Liver (tissue), 3 donors: ENCODE results near the gene MLH1.

Experiments used
- ATF3 ChIP-seq: IDR thresholded peaks from 2 replicates; pipeline ENCODE4 v1.6.1; 2016; ENCODE audit warnings: antibody characterized with exemption
- CTCF ChIP-seq: fragments of 150-350 bp; IDR thresholded peaks from 2 replicates; pipeline ENCODE4 v1.5.1; 2017; ENCODE audit warnings: improper control_type of control experiment, low read depth, low read length; ENCODE audit not compliant: missing input control
- EGR1 ChIP-seq, 2 donors: IDR thresholded peaks; 2 replicates each; pipeline ENCODE4 v1.6.1; 2016 to 2018; ENCODE audit warnings: antibody characterized with exemption in 2 of 2, low read depth in 2 of 2
- GABPA ChIP-seq, 2 donors: IDR thresholded peaks in 1 of 2; conservative IDR thresholded peaks in 1 of 2; 2 replicates each; pipeline ENCODE4 v1.6.1; 2016; ENCODE audit warnings: antibody characterized with exemption in 2 of 2, mild to moderate bottlenecking in 1 of 2, moderate library complexity in 1 of 2
- HNF4A ChIP-seq, 2 donors: conservative IDR thresholded peaks; 2 replicates each; pipeline ENCODE4 v1.6.1; 2016; ENCODE audit warnings: antibody characterized with exemption in 2 of 2, mild to moderate bottlenecking in 2 of 2
- JUND ChIP-seq, 2 donors: IDR thresholded peaks; 2 replicates each; pipeline ENCODE4 v1.6.1; 2016; ENCODE audit warnings: antibody characterized with exemption in 2 of 2
- MAX ChIP-seq: IDR thresholded peaks from 2 replicates; pipeline ENCODE4 v1.6.1; 2016; ENCODE audit warnings: antibody characterized with exemption
- RAD21 ChIP-seq, 2 donors: IDR thresholded peaks; 2 replicates each; pipeline ENCODE4 v1.6.1; 2016; ENCODE audit warnings: antibody characterized with exemption in 2 of 2, mild to moderate bottlenecking in 2 of 2
- RXRA ChIP-seq, 2 donors: IDR thresholded peaks; 2 replicates each; pipeline ENCODE4 v1.6.1; 2017 to 2018; ENCODE audit warnings: antibody characterized with exemption in 2 of 2, mild to moderate bottlenecking in 1 of 2
- SP1 ChIP-seq: IDR thresholded peaks from 2 replicates; pipeline ENCODE4 v1.6.1; 2018; ENCODE audit warnings: antibody characterized with exemption, mild to moderate bottlenecking
- TAF1 ChIP-seq: conservative IDR thresholded peaks from 2 replicates; pipeline ENCODE4 v1.6.1; 2016; ENCODE audit warnings: antibody characterized with exemption, mild to moderate bottlenecking
- YY1 ChIP-seq: IDR thresholded peaks from 2 replicates; pipeline ENCODE4 v1.6.1; 2016; ENCODE audit warnings: antibody characterized with exemption, mild to moderate bottlenecking
- TF ChIP-seq, protein P1 (sequence below): IDR thresholded peaks from 2 replicates; pipeline ENCODE4 v1.6.1; 2016; ENCODE audit warnings: antibody characterized with exemption, mild to moderate bottlenecking
- TF ChIP-seq, protein P2 (sequence below): IDR thresholded peaks from 2 replicates; pipeline ENCODE4 v1.6.1; 2016; ENCODE audit warnings: antibody characterized with exemption
- donor health status: healthy.
- donor health status: healthy.

GRCh38 chr3:37029516-37030163 lies 36.3 kb downstream of the MLH1 start:
- TF ChIP-seq CTCF (no peak), GABPA (IDR thresholded peaks at IDR 0.05 in 1 of 2, conservative IDR thresholded peaks at IDR 0.05 in 1 of 2) (no peak), MAX (no peak), TAF1 (no peak), EGR1 (IDR thresholded peaks at IDR 0.05; ENCODE audit: low read depth in 2 of 2) (no peak), ATF3 (no peak), HNF4A (conservative IDR thresholded peaks at IDR 0.05) (no peak), YY1 (no peak), JUND (IDR thresholded peaks at IDR 0.05) (no peak), RAD21 (IDR thresholded peaks at IDR 0.05) (no peak), SP1 (no peak), RXRA (IDR thresholded peaks at IDR 0.05) (no peak)
- TF ChIP-seq, protein P1, sequence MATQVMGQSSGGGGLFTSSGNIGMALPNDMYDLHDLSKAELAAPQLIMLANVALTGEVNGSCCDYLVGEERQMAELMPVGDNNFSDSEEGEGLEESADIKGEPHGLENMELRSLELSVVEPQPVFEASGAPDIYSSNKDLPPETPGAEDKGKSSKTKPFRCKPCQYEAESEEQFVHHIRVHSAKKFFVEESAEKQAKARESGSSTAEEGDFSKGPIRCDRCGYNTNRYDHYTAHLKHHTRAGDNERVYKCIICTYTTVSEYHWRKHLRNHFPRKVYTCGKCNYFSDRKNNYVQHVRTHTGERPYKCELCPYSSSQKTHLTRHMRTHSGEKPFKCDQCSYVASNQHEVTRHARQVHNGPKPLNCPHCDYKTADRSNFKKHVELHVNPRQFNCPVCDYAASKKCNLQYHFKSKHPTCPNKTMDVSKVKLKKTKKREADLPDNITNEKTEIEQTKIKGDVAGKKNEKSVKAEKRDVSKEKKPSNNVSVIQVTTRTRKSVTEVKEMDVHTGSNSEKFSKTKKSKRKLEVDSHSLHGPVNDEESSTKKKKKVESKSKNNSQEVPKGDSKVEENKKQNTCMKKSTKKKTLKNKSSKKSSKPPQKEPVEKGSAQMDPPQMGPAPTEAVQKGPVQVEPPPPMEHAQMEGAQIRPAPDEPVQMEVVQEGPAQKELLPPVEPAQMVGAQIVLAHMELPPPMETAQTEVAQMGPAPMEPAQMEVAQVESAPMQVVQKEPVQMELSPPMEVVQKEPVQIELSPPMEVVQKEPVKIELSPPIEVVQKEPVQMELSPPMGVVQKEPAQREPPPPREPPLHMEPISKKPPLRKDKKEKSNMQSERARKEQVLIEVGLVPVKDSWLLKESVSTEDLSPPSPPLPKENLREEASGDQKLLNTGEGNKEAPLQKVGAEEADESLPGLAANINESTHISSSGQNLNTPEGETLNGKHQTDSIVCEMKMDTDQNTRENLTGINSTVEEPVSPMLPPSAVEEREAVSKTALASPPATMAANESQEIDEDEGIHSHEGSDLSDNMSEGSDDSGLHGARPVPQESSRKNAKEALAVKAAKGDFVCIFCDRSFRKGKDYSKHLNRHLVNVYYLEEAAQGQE: no peak
- TF ChIP-seq, protein P2, sequence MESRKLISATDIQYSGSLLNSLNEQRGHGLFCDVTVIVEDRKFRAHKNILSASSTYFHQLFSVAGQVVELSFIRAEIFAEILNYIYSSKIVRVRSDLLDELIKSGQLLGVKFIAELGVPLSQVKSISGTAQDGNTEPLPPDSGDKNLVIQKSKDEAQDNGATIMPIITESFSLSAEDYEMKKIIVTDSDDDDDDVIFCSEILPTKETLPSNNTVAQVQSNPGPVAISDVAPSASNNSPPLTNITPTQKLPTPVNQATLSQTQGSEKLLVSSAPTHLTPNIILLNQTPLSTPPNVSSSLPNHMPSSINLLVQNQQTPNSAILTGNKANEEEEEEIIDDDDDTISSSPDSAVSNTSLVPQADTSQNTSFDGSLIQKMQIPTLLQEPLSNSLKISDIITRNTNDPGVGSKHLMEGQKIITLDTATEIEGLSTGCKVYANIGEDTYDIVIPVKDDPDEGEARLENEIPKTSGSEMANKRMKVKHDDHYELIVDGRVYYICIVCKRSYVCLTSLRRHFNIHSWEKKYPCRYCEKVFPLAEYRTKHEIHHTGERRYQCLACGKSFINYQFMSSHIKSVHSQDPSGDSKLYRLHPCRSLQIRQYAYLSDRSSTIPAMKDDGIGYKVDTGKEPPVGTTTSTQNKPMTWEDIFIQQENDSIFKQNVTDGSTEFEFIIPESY: no peak
